Gastroesophageal sphincter (tissue), 3 donors: Measurements from ENCODE around the gene VGF.

Experiments
- POLR2A ChIP-seq, 2 donors: fragments of 450-650 bp; IDR thresholded peaks; one replicate each; pipeline ENCODE4 v1.6.1; 2017; ENCODE audit warnings: antibody characterized with exemption in 2 of 2, mild to moderate bottlenecking in 2 of 2, moderate library complexity in 1 of 2
- POLR2AphosphoS5 ChIP-seq: sonication (generic); formaldehyde crosslinking; IDR thresholded peaks from one replicate; pipeline ENCODE4 v1.6.1; 2017; ENCODE audit warnings: antibody characterized with exemption
- TF ChIP-seq, protein P1 (sequence below), 4 experiments: fragments of 200-600 bp in 2 of 4; fragments of 450-650 bp in 2 of 4; sonication (generic) in 1 of 4; IDR thresholded peaks; one replicate each; pipeline ENCODE4 v1.5.1; 2017 to 2019; ENCODE audit warnings: antibody characterized with exemption in 4 of 4, mild to moderate bottlenecking in 2 of 4, moderate library complexity in 2 of 4

DNA sequence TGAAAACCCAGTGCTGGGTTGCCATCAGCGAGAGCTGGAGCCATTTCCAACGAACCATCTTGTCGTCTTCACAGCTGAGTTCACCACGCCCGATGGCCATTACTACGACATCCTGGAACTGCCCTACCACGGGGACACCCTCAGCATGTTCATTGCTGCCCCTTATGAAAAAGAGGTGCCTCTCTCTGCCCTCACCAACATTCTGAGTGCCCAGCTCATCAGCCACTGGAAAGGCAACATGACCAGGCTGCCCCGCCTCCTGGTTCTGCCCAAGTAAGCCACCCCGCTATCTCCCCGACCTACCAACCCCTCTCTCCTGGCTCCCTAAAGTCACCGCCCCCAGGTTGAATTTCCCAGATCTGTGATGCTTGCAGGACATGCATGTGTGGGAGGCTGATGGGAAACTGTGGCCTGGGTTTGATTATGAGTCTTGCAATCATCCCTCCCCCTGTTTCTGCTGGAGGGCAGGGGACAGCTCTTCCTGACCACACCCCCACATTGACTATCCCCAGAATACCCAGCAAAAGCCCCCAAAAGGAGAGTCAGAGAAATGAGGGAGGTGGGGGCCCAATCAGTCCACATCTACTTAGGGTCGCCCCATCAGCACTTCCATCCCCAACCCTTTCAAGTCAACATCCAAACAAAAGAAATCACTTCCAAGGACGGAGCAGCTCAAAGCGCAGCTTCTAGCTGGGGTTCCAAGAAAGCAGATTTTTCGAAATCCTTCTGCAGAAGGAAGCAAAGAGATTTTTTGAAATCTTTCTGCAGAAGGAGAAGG lies 31.6 kb downstream of the VGF start:
- TF ChIP-seq, protein P1, sequence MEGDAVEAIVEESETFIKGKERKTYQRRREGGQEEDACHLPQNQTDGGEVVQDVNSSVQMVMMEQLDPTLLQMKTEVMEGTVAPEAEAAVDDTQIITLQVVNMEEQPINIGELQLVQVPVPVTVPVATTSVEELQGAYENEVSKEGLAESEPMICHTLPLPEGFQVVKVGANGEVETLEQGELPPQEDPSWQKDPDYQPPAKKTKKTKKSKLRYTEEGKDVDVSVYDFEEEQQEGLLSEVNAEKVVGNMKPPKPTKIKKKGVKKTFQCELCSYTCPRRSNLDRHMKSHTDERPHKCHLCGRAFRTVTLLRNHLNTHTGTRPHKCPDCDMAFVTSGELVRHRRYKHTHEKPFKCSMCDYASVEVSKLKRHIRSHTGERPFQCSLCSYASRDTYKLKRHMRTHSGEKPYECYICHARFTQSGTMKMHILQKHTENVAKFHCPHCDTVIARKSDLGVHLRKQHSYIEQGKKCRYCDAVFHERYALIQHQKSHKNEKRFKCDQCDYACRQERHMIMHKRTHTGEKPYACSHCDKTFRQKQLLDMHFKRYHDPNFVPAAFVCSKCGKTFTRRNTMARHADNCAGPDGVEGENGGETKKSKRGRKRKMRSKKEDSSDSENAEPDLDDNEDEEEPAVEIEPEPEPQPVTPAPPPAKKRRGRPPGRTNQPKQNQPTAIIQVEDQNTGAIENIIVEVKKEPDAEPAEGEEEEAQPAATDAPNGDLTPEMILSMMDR (IDR thresholded peaks at IDR 0.05), result no peak
- TF ChIP-seq POLR2AphosphoS5 (no peak), POLR2A (IDR thresholded peaks at IDR 0.05) (no peak)
